HG03039 (cell line): ENCODE data around the gene DDX55.
"Not testable (repeated sequence)": the region's sequence is repeated elsewhere in the genome, so short reads cannot be mapped to it uniquely, and the experiment has no call there.

Source experiments
- ATAC-seq: cut with Tn5 transposase; IDR thresholded peaks from one replicate; pipeline ENCODE4 v1.9.1; 2021; ENCODE audit warnings: mild to moderate bottlenecking, moderate library complexity; ENCODE audit not compliant: unreplicated experiment

DDX55 gene

GRCh38 chr12:123601602-123602489, at the start of gene DDX55:
TSS of gene DDX55 (plus strand) at chr12:123602099. CDS start at chr12:123602149, 50 bp downstream.
- ATAC-seq, result peak; percentile 76

GRCh38 chr12:123554136-123554535, 47.8 kb upstream of the DDX55 start:
- ATAC-seq, result not testable (repeated sequence)

GRCh38 chr12:123554843-123555242, 47.1 kb upstream of the DDX55 start:
- not testable (repeated sequence) for ATAC-seq

- not testable (repeated sequence) for ATAC-seq
Observed at GRCh38 chr12:123558487-123558886, 43.4 kb upstream of the DDX55 start.

GRCh38 chr12:123559468-123559867, 42.4 kb upstream of the DDX55 start:
- ATAC-seq, result no peak

GRCh38 chr12:123571343-123571813, 30.5 kb upstream of the DDX55 start:
- ATAC-seq, result no peak

GRCh38 chr12:123572391-123572790, 29.5 kb upstream of the DDX55 start:
- no peak for ATAC-seq

- ATAC-seq, result no peak
Observed at GRCh38 chr12:123573870-123574269, 28.0 kb upstream of the DDX55 start.

- ATAC-seq, result no peak
Observed at GRCh38 chr12:123576611-123577010, 25.3 kb upstream of the DDX55 start.

- no peak for ATAC-seq
Observed at GRCh38 chr12:123578243-123578642, 23.7 kb upstream of the DDX55 start.

GRCh38 chr12:123578829-123579228, 23.1 kb upstream of the DDX55 start:
- ATAC-seq, result not testable (repeated sequence)

GRCh38 chr12:123580772-123581171, 21.1 kb upstream of the DDX55 start:
- no peak for ATAC-seq

- no peak for ATAC-seq
Observed at GRCh38 chr12:123591702-123592481, 10.0 kb upstream of the DDX55 start.

- no peak for ATAC-seq
Observed at GRCh38 chr12:123595729-123596128, 6.2 kb upstream of the DDX55 start.

- ATAC-seq, result no peak
Observed at GRCh38 chr12:123597100-123597499, 4.8 kb upstream of the DDX55 start.

GRCh38 chr12:123598522-123598921, 3.4 kb upstream of the DDX55 start:
- ATAC-seq, result no peak

- no peak for ATAC-seq
Observed at GRCh38 chr12:123599310-123599709, 2.6 kb upstream of the DDX55 start.

GRCh38 chr12:123599721-123600120, 2.2 kb upstream of the DDX55 start:
- ATAC-seq, result no peak

GRCh38 chr12:123602651-123603195, 824 bp downstream of the DDX55 start:
- ATAC-seq, result no peak

GRCh38 chr12:123603495-123603894, 1.6 kb downstream of the DDX55 start:
- not testable (repeated sequence) for ATAC-seq

GRCh38 chr12:123607756-123608155, 5.9 kb downstream of the DDX55 start:
- ATAC-seq, result no peak
